HEK293 (cell line): Measurements from ENCODE around the gene LTBP1.

Experiments
- EGR2 ChIP-seq: fragments of 450-650 bp; formaldehyde crosslinking; IDR thresholded peaks from 2 replicates; pipeline ENCODE4 v1.5.1; 2016; ENCODE audit warnings: low read depth, missing biosample characterization, missing genetic modification characterization
- ZFP69B ChIP-seq: fragments of 450-650 bp; formaldehyde crosslinking; IDR thresholded peaks from 2 replicates; pipeline ENCODE4 v1.5.1; 2016; ENCODE audit warnings: missing biosample characterization, missing genetic modification characterization
- ZNF175 ChIP-seq: fragments of 450-650 bp; formaldehyde crosslinking; IDR thresholded peaks from 2 replicates; pipeline ENCODE4 v1.5.1; 2016; ENCODE audit warnings: missing biosample characterization, missing genetic modification characterization
- TF ChIP-seq, protein P1 (sequence below): fragments of 450-650 bp; formaldehyde crosslinking; IDR thresholded peaks from 2 replicates; pipeline ENCODE4 v1.5.1; 2016; ENCODE audit warnings: missing biosample characterization, missing genetic modification characterization

DNA sequence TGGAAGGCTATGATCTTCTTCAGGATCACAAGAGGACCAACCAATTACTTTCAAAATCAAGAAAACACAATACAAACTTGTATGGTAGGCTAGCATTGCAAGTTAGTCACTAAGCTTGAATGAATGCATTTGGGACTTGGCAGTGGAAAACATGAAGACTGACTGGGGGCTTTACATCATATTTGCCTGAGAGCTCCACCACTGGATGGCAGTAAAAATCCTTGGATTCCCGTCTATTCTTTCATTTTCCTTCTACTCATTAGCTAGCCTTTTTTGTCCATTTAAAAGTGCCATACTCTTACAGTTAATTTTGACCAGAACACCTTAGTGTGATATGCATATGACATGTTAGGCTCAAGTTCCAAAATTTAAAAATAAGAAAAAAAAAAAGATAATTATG lies 466.2 kb downstream of the LTBP1 start:
- TF ChIP-seq, protein P1, sequence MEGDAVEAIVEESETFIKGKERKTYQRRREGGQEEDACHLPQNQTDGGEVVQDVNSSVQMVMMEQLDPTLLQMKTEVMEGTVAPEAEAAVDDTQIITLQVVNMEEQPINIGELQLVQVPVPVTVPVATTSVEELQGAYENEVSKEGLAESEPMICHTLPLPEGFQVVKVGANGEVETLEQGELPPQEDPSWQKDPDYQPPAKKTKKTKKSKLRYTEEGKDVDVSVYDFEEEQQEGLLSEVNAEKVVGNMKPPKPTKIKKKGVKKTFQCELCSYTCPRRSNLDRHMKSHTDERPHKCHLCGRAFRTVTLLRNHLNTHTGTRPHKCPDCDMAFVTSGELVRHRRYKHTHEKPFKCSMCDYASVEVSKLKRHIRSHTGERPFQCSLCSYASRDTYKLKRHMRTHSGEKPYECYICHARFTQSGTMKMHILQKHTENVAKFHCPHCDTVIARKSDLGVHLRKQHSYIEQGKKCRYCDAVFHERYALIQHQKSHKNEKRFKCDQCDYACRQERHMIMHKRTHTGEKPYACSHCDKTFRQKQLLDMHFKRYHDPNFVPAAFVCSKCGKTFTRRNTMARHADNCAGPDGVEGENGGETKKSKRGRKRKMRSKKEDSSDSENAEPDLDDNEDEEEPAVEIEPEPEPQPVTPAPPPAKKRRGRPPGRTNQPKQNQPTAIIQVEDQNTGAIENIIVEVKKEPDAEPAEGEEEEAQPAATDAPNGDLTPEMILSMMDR (tag by site-specific recombination) = peak; percentile 21
- TF ChIP-seq EGR2 (tag by site-specific recombination) (no peak), ZFP69B (tag by site-specific recombination) (no peak), ZNF175 (no peak)
